Right hindlimb (tissue), 1 donor: ENCODE data around the gene SBNO2.
"Not testable (repeated sequence)": the region's sequence is repeated elsewhere in the genome, so short reads cannot be mapped to it uniquely, and the experiment has no call there.

Experiments
- DNase-seq: peaks from one replicate; pipeline ENCODE4 v3.0.0-alpha.2; 2018

SBNO2 gene

DNA sequence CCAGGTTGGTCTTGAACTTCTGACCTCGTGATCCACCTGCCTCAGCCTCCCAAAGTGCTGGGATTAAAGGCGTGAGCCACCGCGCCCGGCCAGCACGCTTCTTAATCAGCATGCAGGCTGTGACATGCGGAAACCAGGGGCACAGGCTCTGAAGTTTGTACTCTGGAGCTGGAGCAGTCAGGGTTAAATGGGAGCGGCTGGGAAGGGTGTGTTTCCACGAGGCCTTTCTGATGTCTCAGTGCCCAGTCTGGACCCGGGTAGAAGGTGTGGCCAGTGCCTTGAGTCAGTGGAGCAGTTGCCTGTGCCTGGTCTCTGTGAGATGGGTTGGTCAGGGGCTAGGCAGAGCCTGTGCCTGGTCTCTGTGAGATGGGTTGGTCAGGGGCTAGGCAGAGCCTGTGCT, 34.8 kb upstream of the SBNO2 start:
- DNase-seq = not testable (repeated sequence)

DNA sequence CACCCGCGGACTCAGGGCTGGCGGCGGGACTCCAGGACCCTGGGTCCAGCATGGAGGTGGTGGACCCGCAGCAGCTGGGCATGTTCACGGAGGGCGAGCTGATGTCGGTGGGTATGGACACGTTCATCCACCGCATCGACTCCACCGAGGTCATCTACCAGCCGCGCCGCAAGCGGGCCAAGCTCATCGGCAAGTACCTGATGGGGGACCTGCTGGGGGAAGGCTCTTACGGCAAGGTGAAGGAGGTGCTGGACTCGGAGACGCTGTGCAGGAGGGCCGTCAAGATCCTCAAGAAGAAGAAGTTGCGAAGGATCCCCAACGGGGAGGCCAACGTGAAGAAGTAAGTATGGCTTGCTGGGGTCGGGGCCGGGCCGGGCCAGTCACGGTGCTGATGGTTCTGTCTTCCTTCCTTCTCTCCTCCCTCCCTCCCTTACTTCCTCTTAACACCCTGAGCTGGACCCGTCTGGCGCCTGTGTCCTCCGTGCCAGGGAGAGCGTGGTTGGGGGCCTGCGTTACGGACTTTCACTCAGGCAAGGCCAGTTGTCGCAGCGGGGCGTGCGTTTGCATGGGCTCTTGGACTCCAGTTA, 32.9 kb upstream of the SBNO2 start:
- DNase-seq = no peak

DNA sequence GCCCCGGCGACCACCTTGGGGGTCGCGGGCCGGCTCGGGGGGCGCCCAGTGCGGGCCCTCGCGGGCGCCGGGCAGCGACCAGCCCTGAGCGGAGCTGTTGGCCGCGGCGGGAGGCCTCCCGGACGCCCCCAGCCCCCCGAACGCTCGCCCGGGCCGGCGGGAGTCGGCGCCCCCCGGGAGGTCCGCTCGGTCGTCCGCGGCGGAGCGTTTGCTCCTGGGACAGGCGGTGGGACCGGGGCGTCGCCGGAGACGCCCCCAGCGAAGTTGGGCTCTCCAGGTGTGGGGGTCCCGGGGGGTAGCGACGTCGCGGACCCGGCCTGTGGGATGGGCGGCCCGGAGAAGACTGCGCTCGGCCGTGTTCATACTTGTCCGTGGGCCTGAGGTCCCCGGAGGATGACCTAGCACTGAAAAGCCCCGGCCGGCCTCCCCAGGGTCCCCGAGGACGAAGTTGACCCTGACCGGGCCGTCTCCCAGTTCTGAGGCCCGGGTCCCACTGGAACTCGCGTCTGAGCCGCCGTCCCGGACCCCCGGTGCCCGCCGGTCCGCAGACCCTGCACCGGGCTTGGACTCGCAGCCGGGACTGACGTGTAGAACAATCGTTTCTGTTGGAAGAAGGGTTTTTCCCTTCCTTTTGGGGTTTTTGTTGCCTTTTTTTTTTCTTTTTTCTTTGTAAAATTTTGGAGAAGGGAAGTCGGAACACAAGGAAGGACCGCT, 32.2 kb upstream of the SBNO2 start:
- peak; percentile 25 for DNase-seq

GRCh38 chr19:1205114-1206099, 31.3 kb upstream of the SBNO2 start, which contains the start of gene STK11:
TSS of gene STK11 (plus strand) at chr19:1205778. CDS start at chr19:1206914, 1,136 bp downstream.
- peak; percentile 99 for DNase-seq

DNA sequence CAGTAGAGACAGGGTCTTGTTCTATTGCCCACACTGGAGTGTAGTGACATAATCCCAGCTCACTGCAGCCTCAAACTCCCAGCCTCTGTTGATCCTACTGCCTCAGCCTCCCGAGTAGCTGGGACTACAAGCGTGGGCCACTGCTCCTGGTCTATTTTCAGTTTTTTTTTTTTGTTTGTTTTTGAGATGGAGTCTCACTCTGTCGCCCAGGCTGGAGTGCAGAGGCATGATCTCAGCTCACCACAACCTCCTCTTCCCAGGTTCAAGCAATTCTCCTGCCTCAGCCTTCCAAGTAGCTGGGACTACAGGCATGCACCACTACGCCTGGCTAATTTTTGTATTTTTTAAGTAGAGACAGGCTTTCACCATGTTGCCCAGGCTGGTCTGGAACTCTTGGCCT, 26.5 kb upstream of the SBNO2 start:
- not testable (repeated sequence) for DNase-seq

- DNase-seq = no peak
Measured at GRCh38 chr19:1199531-1199930, 25.5 kb upstream of the SBNO2 start.

DNA sequence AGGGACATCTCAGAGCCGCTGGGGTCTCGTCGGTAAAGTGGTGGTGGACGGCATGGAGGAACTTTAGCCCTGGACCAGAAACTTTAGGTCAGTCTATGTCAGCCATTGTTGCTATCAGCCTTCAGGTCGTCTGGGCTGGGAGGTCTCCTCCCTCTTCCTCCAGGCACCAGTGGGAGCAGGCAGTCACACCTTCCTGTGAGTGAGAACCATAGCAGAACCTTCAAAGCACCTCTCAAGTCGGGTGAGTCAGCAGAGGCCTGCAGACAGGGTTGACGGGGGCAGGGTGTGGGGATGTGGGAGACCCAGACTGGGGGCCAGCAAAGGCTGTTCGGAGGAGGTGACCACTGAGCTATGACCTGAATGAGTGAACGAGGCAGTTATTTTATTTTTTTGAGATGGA, 15.4 kb upstream of the SBNO2 start:
- DNase-seq = no peak

- DNase-seq = no peak
Measured at GRCh38 chr19:1183543-1184172, 9.6 kb upstream of the SBNO2 start.

DNA sequence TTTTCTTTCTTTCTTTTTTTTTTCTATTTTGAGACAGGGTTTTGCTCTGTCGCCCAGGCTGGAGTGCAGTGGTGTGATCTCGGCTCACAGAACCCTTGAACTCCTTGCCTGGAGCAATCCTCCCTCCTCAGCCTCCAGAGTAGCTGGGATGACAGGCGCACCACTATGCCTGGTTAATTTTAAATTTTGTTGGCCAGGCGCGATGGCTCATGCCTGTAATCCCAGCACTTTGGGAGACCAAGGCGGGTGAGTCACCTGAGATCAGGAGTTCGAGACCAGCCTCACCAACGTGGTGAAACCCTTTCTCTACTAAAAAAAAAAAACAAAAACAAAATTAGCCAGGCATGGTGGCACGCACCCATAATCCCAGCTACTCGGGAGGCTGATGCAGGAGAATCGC, 8.7 kb upstream of the SBNO2 start:
- no peak for DNase-seq

DNA sequence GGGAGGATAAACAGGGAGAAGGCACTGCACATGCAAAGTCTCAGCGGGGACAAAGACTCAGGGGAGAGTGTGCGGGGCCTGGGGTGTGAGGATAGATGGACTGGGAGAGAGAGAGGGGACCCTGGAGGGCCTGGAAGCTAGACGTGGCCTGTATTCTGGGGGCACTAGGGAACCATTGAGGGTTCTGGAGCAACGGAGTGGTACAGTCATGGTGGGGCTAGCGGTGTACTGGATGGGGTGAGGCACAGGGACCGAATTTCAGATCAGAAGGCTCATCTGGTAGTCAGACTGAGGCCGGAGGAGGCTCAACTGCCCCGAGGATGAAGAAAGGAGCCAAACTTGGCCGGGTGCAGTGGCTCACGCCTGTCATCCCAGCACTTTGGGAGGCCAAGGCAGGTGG, 8.0 kb upstream of the SBNO2 start:
- no peak for DNase-seq

GRCh38 chr19:1181606-1182005, 7.5 kb upstream of the SBNO2 start:
- DNase-seq = no peak

DNA sequence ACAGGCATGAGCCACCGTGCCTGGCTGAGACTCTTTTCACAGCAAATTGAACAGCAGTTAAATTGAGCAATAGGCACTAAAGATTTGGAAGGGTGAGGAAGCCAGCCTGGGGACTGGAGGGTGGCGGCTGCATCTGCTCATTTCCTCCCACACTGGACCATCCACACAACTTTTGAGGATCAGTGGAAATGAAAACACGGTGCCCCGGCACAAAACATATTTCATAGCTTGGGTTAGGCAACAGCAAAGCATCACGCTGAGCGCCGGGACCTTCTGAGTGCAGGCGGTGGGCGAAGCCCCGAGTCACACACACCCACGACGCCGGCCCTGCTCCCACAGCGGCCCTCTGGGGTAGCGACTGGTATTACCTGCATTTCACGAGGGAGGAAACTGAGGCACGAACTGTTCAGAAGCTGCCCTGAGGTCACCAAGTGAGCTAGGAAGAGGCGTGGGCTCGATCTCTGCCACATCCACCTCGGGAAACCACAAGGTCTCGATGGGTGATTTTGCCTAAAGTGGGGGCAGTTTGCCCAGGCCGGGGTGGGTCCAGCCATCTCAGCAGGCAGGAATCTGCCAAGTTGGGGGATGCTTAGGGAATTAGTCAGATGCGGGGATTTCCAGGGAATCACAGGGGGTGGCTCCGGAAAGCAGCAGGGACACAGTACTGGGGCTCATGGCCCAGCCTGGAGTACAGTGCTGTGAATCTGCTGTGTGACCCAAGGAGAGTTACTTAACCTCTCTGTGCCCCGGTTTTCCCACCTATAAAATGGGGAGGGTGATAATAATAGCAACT, 3.5 kb upstream of the SBNO2 start:
- DNase-seq = peak; percentile 19

DNA sequence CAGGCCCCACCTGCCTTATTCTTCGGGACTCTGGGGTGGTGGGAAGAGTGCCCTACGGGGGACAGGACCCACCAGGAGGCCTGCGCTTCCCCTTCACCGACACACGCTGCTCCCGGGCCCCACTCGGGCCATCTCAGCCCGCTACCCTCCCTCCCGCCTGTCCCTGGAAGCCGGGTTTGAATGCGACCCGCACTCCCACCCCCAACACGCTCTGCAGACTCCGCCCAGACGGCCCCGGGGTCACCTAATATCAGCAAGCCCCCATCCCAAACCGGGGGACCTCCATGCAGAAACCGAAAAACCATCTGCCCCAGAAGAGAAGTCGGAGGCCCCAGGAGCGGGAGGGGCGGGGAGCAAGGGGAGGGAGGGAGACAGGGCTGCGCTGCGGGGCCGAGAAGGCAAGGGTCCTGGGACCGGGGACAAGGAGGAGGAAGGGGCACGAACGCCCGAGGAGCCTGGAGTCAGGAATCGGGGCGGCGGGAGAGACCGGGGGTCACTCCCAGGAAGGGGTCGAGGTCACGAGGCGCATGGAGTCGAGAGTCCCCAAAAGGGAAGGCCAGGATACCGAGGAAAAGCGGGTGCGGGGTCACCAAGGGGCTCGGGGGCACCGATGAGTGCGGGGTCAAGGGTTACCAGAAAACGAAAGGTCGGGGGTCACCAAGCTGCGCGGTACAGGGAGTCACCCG, 766 bp downstream of the SBNO2 start:
- peak; percentile 48 for DNase-seq

GRCh38 chr19:1172353-1173158, 1.5 kb downstream of the SBNO2 start:
- DNase-seq = peak; percentile 81

DNA sequence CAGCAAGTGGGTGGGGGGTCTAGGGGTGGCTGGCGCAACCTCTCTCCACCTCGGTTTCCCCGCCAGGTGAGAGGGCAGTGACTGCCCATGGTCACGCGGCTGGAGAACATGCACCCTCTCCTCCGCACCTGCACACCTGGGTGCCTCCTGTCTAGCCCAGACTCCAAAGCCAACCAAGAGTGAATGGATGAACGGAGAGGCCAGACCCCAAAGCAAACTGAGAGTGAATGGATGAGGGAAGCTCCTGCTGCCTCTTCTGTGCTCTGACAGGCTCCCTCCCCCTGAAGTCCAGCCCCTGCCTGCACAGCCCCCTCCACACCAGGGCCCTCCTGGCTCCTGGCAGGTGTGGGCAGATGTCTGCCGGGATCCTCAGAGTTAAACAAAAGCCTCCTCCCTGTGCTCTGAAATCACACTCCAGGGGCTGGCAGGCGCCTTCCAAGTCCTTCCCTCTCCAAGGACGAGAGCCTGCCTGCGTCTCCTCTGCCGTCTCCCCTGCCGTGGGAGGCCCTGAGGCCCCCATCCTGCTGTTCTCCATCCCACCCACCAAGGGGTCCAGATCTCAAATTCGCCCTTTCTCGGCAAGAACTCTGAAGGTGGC, 2.2 kb downstream of the SBNO2 start:
- DNase-seq = peak; percentile 29

DNA sequence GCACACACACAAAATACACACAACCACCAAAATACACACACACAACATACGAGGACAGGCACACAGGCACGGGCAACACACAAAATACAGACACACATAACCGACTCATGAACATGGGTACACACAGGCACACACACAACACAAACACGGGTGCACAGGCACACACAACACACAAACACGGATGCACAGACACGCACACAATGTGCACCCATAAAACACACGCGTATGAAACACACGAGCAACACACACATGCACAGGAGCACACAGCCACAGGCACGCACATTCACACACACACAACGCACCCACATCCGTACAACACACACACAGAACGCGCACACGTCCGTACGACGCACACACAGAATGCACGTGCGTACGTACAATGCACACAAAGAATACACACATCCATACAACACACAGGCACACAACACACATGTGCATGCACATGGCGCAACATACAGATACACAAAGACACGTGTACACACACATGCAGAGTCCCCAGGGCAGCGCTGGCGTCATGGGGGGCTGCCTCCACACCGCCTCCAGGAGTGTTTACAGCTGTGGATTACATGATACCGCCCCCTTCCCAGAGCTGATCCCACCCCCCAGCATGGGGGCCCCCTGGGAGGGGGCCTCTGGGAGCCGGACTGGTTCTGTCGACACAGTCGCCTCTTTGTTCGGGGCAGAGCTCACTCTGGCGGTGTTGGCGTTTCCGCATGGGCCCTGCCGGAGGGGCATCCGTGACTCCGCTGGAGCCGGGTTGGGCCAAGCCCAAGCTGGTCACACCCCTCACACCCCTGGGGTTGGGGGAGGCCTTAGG, 2.9 kb downstream of the SBNO2 start:
- peak; percentile 64 for DNase-seq

GRCh38 chr19:1169921-1170885, 3.9 kb downstream of the SBNO2 start:
- DNase-seq = peak; percentile 45

DNA sequence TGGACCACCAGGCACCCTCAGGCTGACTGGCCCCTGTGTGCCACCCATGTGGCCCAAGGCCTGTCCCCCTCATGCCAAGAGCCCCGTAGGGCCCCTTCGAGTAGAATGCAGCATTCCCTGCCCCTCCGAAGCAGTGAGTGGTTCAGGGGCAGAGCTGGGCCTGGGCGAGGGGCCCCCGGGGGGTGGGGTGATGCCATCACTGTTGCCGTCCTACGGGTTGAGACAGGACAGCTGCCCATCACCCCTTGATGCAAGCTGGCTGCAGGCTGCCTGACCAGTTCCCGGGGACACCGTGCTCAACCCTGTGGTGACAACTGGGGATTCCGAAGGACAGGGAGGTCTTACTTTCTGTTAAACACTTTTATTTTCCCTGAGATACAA, 4.7 kb downstream of the SBNO2 start:
- peak; percentile 28 for DNase-seq
